ENCODE data around the gene RBFOX2.
"Not testable (repeated sequence)": the region's sequence is repeated elsewhere in the genome, so short reads cannot be mapped to it uniquely, and the experiment has no call there.

RBFOX2 gene

GRCh38 chr22:36028646-36029405, at the start of gene RBFOX2:
Gene RBFOX2, minus strand, starts transcription at chr22:36028824. Its CDS starts 399 bp downstream, at chr22:36028425.
- DNase-seq (ENCODE audit: low read depth in 2 of 2), result peak; percentile 55 to 76

- no peak for DNase-seq (ENCODE audit: low read depth in 2 of 2)
Measured at GRCh38 chr22:36077271-36077670, 48.6 kb upstream of the RBFOX2 start.

- no peak for DNase-seq (ENCODE audit: low read depth in 2 of 2)
Measured at GRCh38 chr22:36075724-36076123, 47.1 kb upstream of the RBFOX2 start.

GRCh38 chr22:36075230-36075629, 46.6 kb upstream of the RBFOX2 start:
- no peak for DNase-seq (ENCODE audit: low read depth in 2 of 2)

- DNase-seq (ENCODE audit: low read depth in 2 of 2), result no peak
Measured at GRCh38 chr22:36073476-36073875, 44.9 kb upstream of the RBFOX2 start.

- DNase-seq (ENCODE audit: low read depth in 2 of 2), result not testable (repeated sequence)
Measured at GRCh38 chr22:36070645-36071044, 42.0 kb upstream of the RBFOX2 start.

GRCh38 chr22:36069368-36069767, 40.7 kb upstream of the RBFOX2 start:
- no peak for DNase-seq (ENCODE audit: low read depth in 2 of 2)

- DNase-seq (ENCODE audit: low read depth in 2 of 2), result no peak
Measured at GRCh38 chr22:36068776-36069344, 40.2 kb upstream of the RBFOX2 start.

GRCh38 chr22:36067235-36067558, 38.6 kb upstream of the RBFOX2 start:
- no peak for DNase-seq (ENCODE audit: low read depth in 2 of 2)

GRCh38 chr22:36065775-36066544, 37.3 kb upstream of the RBFOX2 start:
- peak; percentile 33 to 53 for DNase-seq (ENCODE audit: low read depth in 2 of 2)

- DNase-seq (ENCODE audit: low read depth in 2 of 2), result no peak
Measured at GRCh38 chr22:36065462-36065774, 36.8 kb upstream of the RBFOX2 start.

GRCh38 chr22:36064358-36064757, 35.7 kb upstream of the RBFOX2 start:
- DNase-seq (ENCODE audit: low read depth in 2 of 2), result no peak

GRCh38 chr22:36056980-36057379, 28.4 kb upstream of the RBFOX2 start:
- no peak for DNase-seq (ENCODE audit: low read depth in 2 of 2)

- no peak for DNase-seq (ENCODE audit: low read depth in 2 of 2)
Measured at GRCh38 chr22:36055376-36056295, 27.0 kb upstream of the RBFOX2 start.

- DNase-seq (ENCODE audit: low read depth in 2 of 2), result not testable (repeated sequence)
Measured at GRCh38 chr22:36054446-36054845, 25.8 kb upstream of the RBFOX2 start.

- no peak for DNase-seq (ENCODE audit: low read depth in 2 of 2)
Measured at GRCh38 chr22:36053242-36054147, 24.9 kb upstream of the RBFOX2 start.

- no peak for DNase-seq (ENCODE audit: low read depth in 2 of 2)
Measured at GRCh38 chr22:36052505-36052941, 23.9 kb upstream of the RBFOX2 start.

- DNase-seq (ENCODE audit: low read depth in 2 of 2), result no peak
Measured at GRCh38 chr22:36049678-36049997, 21.0 kb upstream of the RBFOX2 start.

GRCh38 chr22:36048911-36049677, 20.5 kb upstream of the RBFOX2 start:
- no peak for DNase-seq (ENCODE audit: low read depth in 2 of 2)

- not testable (repeated sequence) for DNase-seq (ENCODE audit: low read depth in 2 of 2)
Measured at GRCh38 chr22:36044517-36044916, 15.9 kb upstream of the RBFOX2 start.
